Loucy (cell line): Measurements from ENCODE around the gene HAVCR2.
A peak's percentile ranks its signal among the peaks of the same experiment; 100 is the strongest.

ENCODE experiments used
- EZH2phosphoT487 ChIP-seq: fragments of 200-600 bp; IDR thresholded peaks from 2 replicates; pipeline ENCODE4 v1.6.1; 2018; ENCODE audit warnings: antibody characterized with exemption, mild to moderate bottlenecking, moderate library complexity, borderline replicate concordance
- TF ChIP-seq, protein P1 (sequence below): fragments of 200-600 bp; sonication (generic); conservative IDR thresholded peaks from 2 replicates; pipeline ENCODE4 v1.5.1; 2014; ENCODE audit warnings: mild to moderate bottlenecking, antibody characterized with exemption, low read length

DNA sequence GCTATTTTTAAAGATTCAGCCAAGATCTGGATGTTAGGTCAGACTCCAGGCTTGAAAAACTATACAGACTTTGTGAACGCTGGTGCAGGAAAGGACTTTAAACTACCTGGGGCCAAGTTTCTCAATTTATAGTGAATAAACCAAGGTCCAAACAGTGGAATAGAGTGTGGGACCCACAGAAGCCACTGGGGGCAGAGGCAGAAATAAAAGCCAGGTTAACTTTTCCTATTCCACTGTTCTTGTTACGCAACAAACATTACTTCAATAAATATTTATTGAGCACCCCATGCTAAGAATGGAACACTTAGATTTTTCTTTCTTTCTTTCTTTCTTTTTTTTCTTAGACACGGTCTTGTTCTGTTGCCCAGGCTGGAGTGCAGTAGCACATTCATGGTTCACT is 38.9 kb downstream of the HAVCR2 start:
- TF ChIP-seq, protein P1, sequence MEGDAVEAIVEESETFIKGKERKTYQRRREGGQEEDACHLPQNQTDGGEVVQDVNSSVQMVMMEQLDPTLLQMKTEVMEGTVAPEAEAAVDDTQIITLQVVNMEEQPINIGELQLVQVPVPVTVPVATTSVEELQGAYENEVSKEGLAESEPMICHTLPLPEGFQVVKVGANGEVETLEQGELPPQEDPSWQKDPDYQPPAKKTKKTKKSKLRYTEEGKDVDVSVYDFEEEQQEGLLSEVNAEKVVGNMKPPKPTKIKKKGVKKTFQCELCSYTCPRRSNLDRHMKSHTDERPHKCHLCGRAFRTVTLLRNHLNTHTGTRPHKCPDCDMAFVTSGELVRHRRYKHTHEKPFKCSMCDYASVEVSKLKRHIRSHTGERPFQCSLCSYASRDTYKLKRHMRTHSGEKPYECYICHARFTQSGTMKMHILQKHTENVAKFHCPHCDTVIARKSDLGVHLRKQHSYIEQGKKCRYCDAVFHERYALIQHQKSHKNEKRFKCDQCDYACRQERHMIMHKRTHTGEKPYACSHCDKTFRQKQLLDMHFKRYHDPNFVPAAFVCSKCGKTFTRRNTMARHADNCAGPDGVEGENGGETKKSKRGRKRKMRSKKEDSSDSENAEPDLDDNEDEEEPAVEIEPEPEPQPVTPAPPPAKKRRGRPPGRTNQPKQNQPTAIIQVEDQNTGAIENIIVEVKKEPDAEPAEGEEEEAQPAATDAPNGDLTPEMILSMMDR = 0 out of 2 replicates have a peak, but pooled peaks have one; percentile 20
- TF ChIP-seq EZH2phosphoT487 = no peak
